Hepatocyte (in vitro differentiated cells): ENCODE results near the gene CCDC117.

Source experiments
- CTCF ChIP-seq: fragments of 200-600 bp; sonication (generic); IDR thresholded peaks from 2 replicates; pipeline ENCODE4 v1.5.1; 2016; ENCODE audit warnings: antibody characterized with exemption, mild to moderate bottlenecking; ENCODE audit not compliant: poor library complexity
- EZH2 ChIP-seq: fragments of 200-600 bp; sonication (generic); IDR thresholded peaks from 2 replicates; pipeline ENCODE4 v1.6.1; 2016; ENCODE audit warnings: antibody characterized with exemption, mild to moderate bottlenecking, borderline replicate concordance

GRCh38 chr22:28728621-28729313 lies 43.7 kb upstream of the CCDC117 start:
- TF ChIP-seq CTCF (no peak), EZH2 (no peak)
